Stimulated activated CD4-positive, alpha-beta T cell treated with anti-CD3 and anti-CD28 coated beads, Interleukin-1b, Interleukin-23, amount 100 ng/mL, for 48 hours (primary cell): Measurements from ENCODE around the gene DND1.
"Not testable (repeated sequence)": the region's sequence is repeated elsewhere in the genome, so short reads cannot be mapped to it uniquely, and the experiment has no call there.

Experiments used
- DNase-seq: peaks from one replicate; pipeline ENCODE4 v3.0.0-alpha.2; 2020

Gene DND1

DNA sequence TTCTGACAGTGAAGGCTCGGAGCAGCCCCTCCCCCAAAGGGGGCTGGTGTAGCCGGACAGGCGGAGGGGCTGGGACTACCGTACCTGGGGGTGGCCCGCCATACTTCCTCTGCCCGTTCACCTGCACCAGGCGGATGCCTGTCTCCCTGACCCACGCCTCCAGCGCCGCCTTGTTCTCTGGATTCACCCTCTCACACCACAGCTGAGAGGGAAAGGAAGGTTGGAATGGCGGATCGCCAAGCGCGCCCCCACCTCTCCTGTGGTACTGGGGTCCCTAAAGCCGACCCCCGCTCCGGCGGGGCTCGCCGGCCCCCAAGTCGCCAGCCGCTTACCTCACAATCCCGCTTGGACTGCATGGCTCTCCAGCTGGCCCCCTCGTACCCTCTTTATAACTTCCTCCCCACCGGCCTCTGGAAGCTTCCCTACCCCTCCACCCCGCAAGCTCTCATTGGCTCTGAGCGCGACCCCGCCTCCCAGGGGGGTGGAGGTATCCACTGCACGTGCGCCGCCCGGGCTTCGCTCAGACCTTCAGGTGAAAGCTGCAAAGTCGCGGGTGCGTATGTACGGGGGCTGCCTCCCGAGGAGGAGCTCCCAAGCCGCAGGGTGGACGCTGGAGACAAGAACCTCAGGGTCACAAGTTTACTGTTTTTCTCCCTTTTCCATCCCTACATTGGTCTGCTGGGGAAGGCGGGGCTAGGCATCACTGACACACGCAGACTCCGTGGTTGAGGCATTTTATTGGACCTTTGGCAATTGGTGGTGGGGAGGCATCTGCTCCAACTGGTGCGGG, at the start of gene DND1:
Gene DND1, minus strand, starts transcription at position 390 of the 790 bp plus-strand sequence. Its CDS starts 34 bp downstream, at position 356.
- DNase-seq, result no peak

DNA sequence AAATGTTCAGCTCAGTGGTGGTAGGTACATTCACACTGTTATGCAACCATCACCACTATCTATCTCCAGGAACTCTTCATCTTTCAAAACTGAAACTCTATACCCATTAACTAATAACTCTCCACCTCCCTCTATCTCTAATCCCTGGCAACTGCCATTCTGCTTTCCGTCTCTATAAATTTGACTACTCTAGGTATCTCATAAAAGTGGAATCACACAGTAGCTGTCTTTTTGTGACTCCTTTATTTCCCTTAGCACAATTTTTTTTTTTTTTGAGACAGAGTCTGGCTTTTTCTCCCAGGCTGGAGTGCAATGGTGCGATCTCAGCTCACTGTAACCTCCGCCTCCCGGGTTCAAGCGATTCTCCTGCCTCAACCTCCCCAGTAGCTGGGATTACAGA, 48.0 kb upstream of the DND1 start:
- DNase-seq, result not testable (repeated sequence)

DNA sequence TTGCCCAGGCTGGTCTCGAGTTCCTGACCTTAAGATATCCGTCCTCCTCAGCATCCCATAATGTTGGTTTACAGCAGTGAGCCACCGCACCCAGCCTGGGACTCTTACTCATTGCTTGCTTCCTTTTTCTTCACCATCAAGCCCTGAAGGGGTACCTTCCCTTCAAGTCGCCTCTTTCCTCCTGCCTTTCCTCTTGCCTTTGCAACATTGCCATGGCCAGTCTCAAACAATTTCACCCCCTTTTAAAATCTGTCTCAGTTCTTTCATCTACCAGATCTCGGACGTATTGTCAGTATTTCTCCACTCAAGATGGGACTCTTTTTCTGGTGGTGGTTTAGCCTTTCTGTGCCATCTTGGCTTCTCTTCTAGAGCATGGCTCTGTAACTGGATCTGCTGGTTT, 47.4 kb upstream of the DND1 start:
- DNase-seq, result not testable (repeated sequence)

DNA sequence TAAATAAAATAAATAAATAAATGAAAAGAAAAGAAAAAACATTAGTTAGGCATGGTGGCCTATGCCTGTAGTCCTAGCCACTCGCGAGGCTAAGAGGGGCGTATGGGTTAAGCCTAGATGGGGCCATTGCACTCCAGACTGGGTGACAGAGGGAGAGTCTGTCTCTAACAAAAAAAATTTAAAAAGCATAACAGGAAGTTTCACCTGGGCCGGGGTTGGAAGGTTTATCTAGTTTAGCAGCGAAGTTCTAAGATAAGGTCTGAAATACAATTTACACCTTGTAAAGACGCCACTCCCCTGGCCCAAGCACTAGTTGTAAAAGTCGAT, 44.9 kb upstream of the DND1 start:
- no peak for DNase-seq

DNA sequence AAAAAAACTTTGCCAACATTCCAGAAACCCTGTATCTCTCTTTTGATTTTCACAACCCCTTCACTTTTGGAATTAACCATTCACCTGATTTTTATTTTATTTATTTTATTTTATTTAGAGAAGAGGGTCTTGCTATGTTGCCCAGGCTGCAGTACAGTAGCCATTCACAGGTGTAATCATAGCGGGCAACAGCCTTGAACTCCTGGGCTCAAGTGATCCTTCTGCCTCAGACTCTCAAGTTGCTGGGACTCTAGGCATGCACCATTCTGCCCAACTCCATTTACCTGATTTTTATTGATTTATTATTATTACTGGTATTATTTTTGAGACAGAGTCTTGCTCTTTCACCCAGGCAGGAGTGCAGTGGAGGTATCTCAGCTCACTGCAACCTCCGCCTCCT, 42.9 kb upstream of the DND1 start:
- DNase-seq, result not testable (repeated sequence)

DNA sequence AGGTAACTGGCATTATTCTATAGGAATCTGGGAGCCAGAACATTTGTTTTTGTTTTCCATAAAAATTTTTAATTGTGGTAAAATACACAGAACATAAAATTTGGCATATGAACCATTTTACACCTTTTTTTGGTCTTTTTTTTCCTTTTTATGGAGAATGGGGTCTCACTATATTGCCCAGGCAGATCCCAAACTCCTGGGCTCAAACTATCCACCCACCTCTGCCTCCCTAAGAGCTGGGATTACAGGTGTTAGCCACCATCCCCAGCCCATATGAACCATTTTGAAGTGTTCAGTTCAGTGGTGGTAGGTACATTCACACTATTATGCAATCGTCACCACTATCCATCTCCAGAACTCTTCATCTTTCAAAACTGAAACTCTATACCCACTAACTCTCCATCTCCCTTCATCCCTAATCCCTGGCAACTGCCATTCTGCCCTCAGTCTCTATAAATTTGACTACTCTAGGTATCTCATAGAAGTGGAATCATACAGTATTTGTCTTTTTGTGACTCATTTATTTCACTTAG, 40.3 kb upstream of the DND1 start:
- no peak for DNase-seq

DNA sequence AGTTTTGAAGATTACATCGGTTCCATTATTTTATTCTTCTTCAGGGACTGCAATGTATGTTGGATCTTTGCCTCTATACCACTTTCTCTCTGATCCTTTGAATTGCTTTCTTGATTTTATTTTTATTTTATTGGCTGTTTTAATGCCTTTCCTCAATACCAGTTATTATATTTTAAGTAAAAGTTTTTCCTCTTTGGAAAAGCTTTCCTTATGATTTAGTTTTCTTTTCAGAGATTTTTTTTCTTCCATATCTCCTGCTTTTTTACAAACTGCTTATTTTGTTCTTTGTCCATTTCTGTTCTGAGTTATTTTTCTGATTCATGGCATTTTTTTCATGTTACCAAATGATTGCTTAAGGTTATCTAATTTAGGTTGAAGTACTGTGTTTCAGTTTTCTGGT, 38.4 kb upstream of the DND1 start:
- DNase-seq, result no peak

DNA sequence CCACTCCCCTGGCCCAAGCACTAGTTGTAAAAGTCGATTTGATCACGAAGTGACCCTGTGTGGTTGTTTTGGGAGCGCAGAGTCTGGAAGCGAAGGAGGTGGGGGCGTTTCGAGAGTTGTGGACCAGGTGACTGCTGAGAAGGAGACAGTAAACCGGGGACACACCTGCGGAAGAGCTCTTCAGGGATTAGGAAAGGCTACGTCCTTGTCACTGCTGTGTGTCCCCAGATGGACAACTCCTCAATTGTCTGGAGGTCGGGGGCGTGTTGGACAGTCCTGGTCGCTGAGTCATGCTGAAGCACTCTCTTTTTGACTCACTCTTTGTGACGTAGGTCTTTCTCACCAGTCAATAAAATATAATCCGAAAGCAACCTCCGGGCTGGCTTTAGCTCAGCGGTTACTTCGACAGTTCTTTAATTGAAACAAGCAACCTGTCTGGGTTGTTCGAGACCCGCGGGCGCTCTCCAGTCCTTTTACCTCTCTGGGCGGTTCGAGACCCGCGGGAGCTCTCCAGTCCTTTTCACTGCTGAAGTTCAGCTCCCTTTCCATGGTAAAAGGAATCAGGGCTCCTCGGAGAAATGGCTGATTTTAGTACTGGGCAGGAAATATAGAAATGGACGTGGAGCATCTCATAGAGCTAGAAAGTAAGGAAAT, 37.6 kb upstream of the DND1 start:
- DNase-seq, result peak; percentile 93

DNA sequence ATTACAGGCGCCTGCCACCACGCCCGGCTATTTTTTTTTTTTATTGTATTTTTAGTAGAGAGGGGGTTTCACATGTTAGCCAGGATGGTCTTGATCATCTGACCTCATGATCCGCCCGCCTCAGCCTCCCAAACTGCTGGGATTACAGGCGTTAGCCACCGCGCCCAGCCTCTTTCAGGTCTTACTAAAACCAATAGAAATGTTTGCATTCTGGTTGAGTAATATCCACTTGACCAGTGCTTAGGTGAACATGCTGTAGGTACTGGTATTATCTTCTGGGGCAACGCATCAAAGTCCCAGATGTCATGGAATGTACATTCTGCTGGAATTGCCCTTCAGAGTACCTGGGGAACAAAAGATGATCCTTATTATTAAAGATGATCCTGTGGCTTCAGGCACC, 35.4 kb upstream of the DND1 start:
- not testable (repeated sequence) for DNase-seq

DNA sequence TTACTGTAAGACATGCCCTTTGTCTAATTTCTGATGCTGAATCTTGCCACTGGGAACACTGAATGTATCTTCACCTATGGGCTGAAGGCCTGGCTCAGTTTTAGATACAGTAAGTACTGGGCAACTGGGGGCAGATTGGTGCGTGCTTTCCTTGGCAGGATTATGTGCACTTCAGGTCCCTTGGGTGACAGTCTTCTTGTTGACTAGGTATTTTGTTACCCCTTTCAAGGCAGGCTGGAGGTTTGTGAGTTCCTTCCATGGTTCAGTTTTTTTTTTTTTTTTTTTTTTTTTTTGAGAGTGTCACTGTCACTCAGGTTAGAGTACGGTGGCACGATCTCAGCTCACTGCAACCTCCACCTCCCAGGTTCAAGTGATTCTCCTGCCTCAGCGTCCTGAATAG, 34.4 kb upstream of the DND1 start:
- no peak for DNase-seq

DNA sequence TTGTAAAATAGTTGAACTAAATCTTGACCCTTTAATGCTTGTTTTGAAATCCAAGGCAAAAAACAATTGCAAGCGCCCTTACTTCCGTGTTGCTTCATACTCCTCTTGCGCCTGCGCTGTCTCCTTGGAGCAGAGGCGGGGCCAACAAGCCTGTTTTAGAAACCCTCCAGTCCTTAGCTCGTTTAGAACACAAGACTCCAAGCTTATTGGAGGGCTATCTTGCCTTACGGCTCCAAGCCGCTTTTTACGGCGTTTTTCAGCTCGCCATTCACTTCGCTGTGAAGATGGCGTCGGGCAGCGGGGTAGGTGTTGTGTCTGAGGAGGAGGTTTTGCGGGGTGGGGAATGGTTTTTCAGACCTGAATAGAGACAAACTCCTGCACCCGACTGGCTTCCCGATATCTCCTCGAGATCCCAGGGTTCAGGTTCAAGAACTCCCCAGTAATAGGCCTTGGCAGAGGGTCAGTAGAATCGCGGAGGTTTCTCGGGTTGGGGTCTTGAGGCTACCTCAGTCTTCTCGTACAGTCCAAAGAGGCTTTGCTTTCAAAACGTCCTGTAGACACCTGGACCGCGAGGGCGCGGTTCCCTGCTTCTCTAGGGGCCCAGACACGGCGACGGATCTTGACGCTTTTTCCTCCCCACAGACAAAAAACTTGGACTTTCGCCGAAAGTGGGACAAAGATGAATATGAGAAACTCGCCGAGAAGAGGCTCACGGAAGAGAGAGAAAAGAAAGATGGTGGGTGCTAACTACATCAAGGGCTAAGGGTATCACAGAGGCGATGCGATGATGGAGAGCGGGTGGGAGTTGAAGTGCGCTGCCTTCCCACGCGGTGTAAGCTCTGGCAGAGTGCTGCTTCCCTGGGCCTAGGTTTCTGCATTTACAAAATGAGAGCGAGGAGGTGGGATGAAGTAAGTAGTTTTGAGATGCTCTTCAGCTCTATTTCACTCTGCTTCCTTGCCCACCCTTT, 27.1 kb upstream of the DND1 start, which contains the start of gene ZMAT2:
Gene ZMAT2, plus strand, starts transcription at position 271 of the 968 bp plus-strand sequence. Its CDS starts 14 bp downstream, at position 285.
- DNase-seq, result peak; percentile 93

DNA sequence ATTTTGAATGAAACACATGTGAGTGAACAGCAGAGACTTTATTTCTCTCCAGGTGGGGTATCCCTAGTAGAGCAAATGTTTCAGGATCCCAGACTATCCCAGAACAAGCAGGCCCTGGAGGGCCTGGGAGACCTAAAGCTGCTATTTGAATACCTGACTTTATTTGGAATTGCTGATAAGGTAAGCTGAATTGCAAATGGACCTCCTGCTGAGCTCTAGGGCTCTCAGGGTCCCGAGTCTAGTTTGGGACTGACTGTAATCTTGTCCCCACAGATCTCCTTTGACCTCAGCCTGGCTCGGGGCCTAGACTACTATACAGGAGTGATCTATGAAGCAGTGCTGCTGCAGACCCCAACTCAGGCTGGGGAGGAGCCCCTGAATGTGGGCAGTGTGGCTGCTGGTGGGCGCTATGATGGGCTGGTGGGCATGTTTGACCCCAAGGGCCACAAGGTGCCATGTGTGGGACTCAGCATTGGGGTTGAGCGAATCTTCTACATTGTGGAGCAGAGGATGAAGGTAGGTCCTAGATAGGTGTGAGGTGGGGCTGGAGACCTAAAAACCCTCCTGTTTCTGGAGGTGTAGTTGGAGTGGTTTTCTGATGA, 23.6 kb upstream of the DND1 start:
- no peak for DNase-seq

DNA sequence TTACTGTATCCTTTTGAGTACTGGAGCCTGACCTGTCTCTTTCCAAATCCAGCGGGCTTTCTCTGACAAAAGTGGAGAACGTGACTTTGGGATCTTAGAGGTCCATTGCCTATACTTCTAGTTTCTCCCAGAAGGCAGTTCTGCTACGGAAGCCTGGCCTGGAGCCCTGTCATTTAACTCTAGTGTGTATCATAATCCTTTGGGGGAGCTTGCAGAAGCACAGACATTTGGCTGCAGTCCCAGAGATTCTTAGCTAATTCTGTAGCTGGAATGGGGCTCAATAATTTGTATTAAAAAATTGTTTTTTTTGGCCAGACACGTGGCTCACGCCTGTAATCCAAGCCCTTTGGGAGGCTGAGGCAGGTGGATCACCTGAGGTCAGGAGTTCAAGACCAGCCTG, 20.9 kb upstream of the DND1 start:
- DNase-seq, result no peak

DNA sequence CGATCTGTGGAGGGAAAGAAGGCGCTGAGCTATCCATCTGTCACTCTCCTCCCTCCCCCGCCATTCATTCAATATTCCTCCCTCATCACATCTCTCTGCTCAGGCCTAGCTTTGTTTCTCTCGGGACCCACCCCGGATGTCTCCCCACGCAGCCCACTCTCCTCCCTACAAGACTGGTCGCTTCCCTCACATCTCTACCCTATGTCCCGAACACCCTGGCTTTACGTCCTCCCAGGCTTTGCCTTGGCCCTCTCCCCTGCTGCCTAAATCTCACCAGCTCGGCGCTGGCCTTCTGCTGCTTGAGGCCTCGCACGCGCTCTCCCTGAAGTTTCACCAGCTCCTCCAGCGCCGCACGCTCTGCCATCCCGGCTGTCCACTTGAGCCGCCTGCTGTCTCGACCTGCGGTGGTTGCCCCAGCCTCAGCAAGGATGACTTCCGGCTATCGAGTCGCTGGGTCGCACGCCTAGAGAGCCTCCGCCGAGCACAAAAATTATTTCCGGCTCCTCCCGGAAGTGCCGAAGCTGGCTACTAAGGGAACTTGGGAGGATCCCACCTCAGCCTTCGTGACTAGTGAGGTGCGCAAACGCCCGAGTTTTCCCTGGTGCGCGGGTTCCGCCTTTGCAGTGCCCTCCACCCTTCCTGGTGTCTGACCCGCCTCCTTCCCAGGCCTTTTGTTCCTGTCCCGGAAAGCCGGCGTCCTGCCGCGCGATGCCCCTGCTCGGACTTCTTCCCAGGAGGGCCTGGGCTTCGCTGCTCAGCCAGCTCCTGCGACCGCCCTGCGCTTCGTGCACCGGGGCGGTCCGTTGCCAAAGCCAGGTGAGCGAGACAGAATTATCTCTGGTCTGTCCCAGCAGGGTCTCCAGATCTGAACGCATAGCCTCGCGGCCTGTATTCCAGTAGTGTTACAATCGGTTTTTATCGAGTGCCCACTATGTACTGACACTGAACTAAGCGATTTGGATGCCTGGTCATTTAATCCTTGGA, 17.9 kb upstream of the DND1 start, which contains the start of the genes HARS1 and HARS2:
Gene HARS1, minus strand, starts transcription at position 430 of the 984 bp plus-strand sequence. Its CDS starts 66 bp downstream, at position 364.
Gene HARS2, plus strand, starts transcription at position 515 of the 984 bp plus-strand sequence. Its CDS starts 194 bp downstream, at position 709.
- peak; percentile 90 for DNase-seq

DNA sequence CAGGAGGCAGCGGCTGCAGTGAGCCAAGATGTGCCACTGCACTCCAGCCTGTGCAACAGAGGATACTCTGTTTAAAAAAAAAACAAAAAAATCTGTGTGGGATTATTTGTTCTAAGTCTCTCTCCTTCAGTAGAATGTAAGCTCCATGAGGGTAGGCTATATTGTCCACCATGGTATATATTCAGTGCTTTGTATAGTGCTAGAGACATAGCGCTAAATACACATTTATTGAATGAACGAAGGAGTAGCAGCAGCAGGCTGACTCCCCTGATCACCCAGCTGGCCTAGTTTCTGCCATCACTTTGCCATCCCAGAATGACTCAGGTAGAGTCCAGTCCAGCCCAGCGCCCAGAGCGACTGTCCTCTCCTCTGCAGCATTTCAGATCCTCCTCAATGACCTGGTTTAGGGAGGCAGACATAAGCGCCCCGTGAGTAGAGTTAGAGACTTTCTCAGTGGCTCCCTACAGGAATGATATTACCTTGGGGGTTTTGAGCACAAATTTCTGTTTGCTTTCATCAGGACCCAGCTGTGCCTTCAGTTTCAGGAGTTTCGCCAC, 17.1 kb upstream of the DND1 start:
- no peak for DNase-seq

DNA sequence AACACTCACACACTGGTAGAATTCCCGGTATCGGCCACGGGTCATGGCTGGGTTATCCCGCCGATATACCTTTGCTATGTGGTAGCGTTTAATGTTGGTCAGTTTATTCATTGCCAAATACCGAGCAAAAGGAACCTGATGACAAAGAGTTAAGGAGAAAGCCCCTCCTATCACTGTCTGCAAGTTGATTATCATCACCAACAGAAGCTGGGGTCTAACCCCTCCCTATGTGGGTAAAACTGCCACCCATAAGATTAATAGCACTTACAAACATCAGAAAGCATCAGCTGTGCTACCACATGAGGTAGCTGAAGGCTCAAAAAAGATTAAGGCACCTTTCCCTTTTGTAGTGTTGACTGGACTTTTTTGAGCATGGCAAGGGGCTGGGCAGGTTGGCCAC, 5.6 kb upstream of the DND1 start:
- no peak for DNase-seq

DNA sequence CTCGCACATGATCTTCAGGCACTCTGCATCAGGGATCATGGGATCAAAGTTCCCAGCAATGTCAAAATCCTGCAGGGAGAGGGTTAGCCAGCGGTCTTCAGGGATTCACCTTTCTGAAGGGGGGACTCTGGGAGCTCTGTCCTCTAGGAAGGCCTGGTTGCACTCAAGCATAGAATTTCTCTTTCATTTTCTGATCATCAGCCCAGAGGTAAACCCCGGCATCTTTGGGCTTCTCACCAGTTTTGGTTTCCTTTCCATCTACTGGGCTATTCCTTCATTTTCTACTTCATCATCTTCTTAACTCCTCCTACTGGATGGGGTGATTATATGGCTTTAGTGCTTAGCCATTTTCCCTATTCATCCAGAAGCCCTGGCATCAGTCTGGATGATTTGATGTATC, 4.6 kb upstream of the DND1 start:
- DNase-seq, result no peak

DNA sequence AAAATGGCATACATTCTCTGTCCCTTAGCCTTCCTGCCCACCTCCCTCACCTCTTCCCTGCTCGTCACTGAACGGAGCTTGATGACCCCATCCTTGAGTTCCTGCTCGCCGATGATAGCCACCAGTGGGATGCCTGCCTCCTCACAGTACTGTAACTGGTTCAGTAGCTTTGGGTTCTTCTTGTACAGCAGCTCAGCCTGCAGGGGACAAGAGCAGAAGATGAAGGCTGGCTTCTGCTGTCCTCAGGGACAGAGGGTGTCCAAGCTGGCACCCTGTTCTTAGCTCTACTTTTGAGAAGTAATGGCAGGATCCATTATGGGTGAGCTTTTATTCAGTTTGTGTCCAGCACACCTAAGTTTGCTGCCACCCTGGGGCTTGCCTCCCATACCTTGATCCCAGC, 1.3 kb upstream of the DND1 start:
- DNase-seq, result no peak

DNA sequence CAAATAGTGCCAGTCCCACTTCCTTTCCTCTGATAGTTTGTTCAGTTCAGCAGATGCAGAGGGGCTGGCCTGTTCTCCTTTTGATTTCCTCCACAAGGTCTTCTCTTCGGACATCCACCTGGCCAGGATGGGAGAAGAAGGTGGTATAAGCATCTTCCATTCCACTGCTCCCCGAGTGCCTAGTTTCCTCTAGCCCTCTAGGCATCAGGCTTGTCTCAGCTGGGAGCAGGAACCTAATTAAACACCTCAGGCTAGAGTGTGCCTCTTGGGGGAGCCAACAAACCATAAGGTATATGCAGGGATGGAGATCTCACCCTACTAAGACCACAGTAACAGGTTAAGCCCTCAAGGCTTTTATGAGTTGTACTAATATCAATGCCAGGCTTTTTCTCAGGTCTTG, 835 bp upstream of the DND1 start:
- no peak for DNase-seq

DNA sequence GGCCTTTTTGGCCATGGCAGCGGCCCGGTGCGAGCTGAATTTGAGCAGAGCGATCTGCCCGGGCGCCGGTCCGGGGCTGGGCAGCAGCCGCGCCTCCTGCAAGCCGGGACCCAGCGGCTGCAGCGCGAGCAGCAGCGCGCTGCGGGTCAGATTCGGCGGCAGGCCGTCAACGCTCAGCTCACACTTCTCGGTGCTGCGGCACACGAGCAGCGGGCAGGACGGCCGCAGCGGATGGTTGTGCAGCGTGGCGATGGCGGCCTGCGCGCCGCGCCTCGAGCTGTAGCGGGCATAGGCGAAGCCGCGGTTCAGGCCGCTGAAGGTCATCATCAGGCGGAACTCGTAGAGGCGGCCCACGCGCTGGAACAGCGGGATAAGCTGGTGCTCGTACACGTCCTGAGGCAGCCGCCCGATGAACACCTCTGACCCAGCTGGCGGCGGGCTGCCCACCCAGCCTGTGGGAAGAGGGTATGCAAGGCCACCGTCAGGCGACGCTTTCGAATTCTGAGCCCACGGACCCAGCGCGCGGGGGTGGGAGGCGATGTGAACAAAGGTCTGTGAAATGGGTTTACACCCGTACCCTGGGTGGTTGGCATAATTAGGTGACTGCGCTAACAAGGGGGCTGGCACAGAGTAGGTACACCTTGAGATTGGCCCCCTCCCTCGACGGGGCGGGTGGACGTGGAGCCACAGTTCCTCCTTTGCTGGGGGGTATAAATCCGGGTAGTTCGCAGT, 755 bp downstream of the DND1 start:
- DNase-seq, result no peak
